NB4 (cell line): ENCODE measurements around the gene UBE2B.
"Not testable (repeated sequence)": the region's sequence is repeated elsewhere in the genome, so short reads cannot be mapped to it uniquely, and the experiment has no call there.

Source experiments
- DNase-seq: peaks from one replicate; pipeline ENCODE4 v3.0.0; 2010; ENCODE audit warnings: low read depth
- H3K4me3 ChIP-seq: one replicate; pipeline ENCODE4 v1.5.1; 2011; ENCODE audit warnings: mild to moderate bottlenecking, low read depth, low read length, moderate library complexity
- CTCF ChIP-seq: IDR thresholded peaks from one replicate; pipeline ENCODE4 v1.5.1; 2012; ENCODE audit warnings: low read depth, low read length
- MYC ChIP-seq: IDR thresholded peaks from 2 replicates; pipeline ENCODE4 v1.6.1; 2011; ENCODE audit warnings: low read depth, low read length
- POLR2A ChIP-seq: IDR thresholded peaks from 2 replicates; pipeline ENCODE4 v1.6.1; 2011; ENCODE audit warnings: mild to moderate bottlenecking; ENCODE audit not compliant: insufficient read length; ENCODE audit errors: extremely low read depth
- TF ChIP-seq, protein P1 (sequence below): IDR thresholded peaks from 2 replicates; pipeline ENCODE4 v1.6.1; 2011; ENCODE audit warnings: low read depth, low read length

UBE2B gene

GRCh38 chr5:134370871-134371833 lies at the start of gene UBE2B:
Gene UBE2B, plus strand, starts transcription at chr5:134371569. Its CDS starts 27 bp downstream, at chr5:134371596.
- H3K4me3 ChIP-seq, result peak within 1 kb of the TSS; percentile 84
- TF ChIP-seq MYC, result peak; percentile 89
- peak; percentile 68 for TF ChIP-seq POLR2A
- TF ChIP-seq, protein P1, sequence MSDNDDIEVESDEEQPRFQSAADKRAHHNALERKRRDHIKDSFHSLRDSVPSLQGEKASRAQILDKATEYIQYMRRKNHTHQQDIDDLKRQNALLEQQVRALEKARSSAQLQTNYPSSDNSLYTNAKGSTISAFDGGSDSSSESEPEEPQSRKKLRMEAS, result peak; percentile 100
- no peak for TF ChIP-seq CTCF
- DNase-seq, result peak; percentile 99

GRCh38 chr5:134327327-134327726 lies 44.0 kb upstream of the UBE2B start:
- no peak for DNase-seq
- H3K4me3 ChIP-seq, result no peak overlapping the region
- TF ChIP-seq, protein P1, result no peak
- TF ChIP-seq CTCF (no peak), MYC (no peak), POLR2A (no peak)

GRCh38 chr5:134328619-134329018 lies 42.8 kb upstream of the UBE2B start:
- no peak overlapping the region for H3K4me3 ChIP-seq
- TF ChIP-seq POLR2A, result no peak
- TF ChIP-seq CTCF, result no peak
- TF ChIP-seq, protein P1, result no peak
- no peak for TF ChIP-seq MYC
- peak; percentile 2 for DNase-seq

DNA sequence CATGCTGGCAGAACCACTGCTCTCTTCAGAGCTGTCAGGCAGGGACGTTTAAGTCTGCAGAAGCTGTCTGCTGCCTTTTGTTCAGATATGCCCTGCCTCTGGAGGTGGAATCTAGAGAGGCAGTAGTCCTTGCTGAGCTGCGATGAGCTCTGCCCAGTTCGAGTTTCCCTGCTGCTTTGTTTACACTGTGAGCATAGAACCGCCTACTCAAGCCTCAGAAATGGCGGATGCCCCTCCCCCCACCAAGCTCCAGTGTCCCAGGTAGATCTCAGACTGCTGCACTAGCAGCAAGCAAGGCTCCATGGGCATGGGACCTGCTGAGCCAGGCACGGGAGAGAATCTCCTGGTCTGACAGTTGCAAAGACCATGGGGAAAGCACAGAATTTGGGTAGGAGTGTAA lies 34.5 kb upstream of the UBE2B start:
- H3K4me3 ChIP-seq, DNase-seq: not testable (repeated sequence)

DNA sequence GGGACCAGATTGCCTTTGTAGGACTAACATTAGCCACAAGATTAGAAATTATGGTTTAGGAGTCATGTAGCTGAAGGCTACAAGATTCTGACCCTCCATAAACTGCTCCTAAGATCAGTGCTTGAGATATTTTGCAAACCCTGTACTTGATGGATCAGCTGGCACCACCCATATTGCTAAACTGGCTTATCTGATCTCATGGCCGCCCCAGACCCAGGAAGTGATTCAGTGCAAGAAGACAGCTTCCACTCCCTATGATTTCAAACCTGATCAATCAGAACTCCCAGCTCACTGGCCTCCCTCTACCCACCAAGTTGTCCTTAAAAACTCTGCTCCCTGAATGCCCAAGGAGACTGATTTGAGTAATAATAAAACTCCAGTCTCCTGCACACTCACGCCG lies 27.9 kb upstream of the UBE2B start:
- peak; percentile 49 for DNase-seq

GRCh38 chr5:134345476-134345875 lies 25.9 kb upstream of the UBE2B start:
- not testable (repeated sequence) for H3K4me3 ChIP-seq, DNase-seq

More for the DNA sequence above, 27.9 kb upstream of the UBE2B start:
- not testable (repeated sequence) for H3K4me3 ChIP-seq

GRCh38 chr5:134345996-134346395 lies 25.4 kb upstream of the UBE2B start:
- TF ChIP-seq, protein P1, result no peak
- TF ChIP-seq CTCF, result no peak
- no peak for TF ChIP-seq POLR2A
- no peak for TF ChIP-seq MYC
- no peak overlapping the region for H3K4me3 ChIP-seq
- DNase-seq, result no peak
